Omental fat pad (tissue), 4 donors: ENCODE measurements around the gene C1S. TPM values are rescaled to one million over a fixed set of nuclear protein-coding genes. Genes with fewer than 3 reads are reported as not detected.
"Not testable (repeated sequence)": the region's sequence is repeated elsewhere in the genome, so short reads cannot be mapped to it uniquely, and the experiment has no call there.

Experiments
- ATAC-seq: fragments of 150-250 bp; one replicate; pipeline ENCODE4 v1.9.1; 2016; ENCODE audit warnings: mild to moderate bottlenecking, moderate library complexity; ENCODE audit not compliant: low FRiP score
- DNase-seq: peaks from one replicate; pipeline ENCODE4 v3.0.0-alpha.2; 2019; ENCODE audit warnings: low spot score
- CTCF ChIP-seq, 3 donors: fragments of 450-650 bp; IDR thresholded peaks; one replicate each; pipeline ENCODE4 v1.5.1; 2016 to 2017; ENCODE audit warnings: antibody characterized with exemption in 3 of 3, mild to moderate bottlenecking in 3 of 3, moderate library complexity in 2 of 3
- total RNA-seq, 4 donors: library from RNA; depleted of rRNA; stranded (reverse); fragments of >200 nt; gene quantifications; one replicate each; pipeline ENCODE4 v1.1.0, GENCODE V29; 2016

C1S gene
- total RNA-seq, 4 donors from 2014 or later = 490 to 872 (median 705) TPM

GRCh38 chr12:7034464-7034863 lies 26.1 kb upstream of the C1S start:
- DNase-seq (no peak), ATAC-seq (no peak)
- TF ChIP-seq CTCF (IDR thresholded peaks at IDR 0.05) = no peak

GRCh38 chr12:7035463-7035862 lies 25.1 kb upstream of the C1S start:
- ATAC-seq = no peak
- TF ChIP-seq CTCF (IDR thresholded peaks at IDR 0.05) = no peak
- no peak for DNase-seq

- not testable (repeated sequence) for DNase-seq, ATAC-seq
Measured at GRCh38 chr12:7037411-7037810, 23.1 kb upstream of the C1S start.

- TF ChIP-seq CTCF (IDR thresholded peaks at IDR 0.05) = no peak
- ATAC-seq (no peak), DNase-seq (no peak)
Measured at GRCh38 chr12:7038591-7038990, 21.9 kb upstream of the C1S start.

- TF ChIP-seq CTCF (IDR thresholded peaks at IDR 0.05) = no peak
- ATAC-seq (no peak), DNase-seq (no peak)
Measured at GRCh38 chr12:7039403-7039802, 21.1 kb upstream of the C1S start.

GRCh38 chr12:7042842-7043241 lies 17.7 kb upstream of the C1S start:
- no peak for TF ChIP-seq CTCF (IDR thresholded peaks at IDR 0.05)
- ATAC-seq (peak; percentile 87), DNase-seq (no peak)

GRCh38 chr12:7045913-7046312 lies 14.6 kb upstream of the C1S start:
- no peak for TF ChIP-seq CTCF (IDR thresholded peaks at IDR 0.05)

More at GRCh38 chr12:7045913-7046312, 14.6 kb upstream of the C1S start:
- ATAC-seq (no peak), DNase-seq (no peak)
